ENCODE measurements around the gene NMNAT1.
A peak's percentile ranks its signal among the peaks of the same experiment; 100 is the strongest.
"Not testable (repeated sequence)": the region's sequence is repeated elsewhere in the genome, so short reads cannot be mapped to it uniquely, and the experiment has no call there.

NMNAT1 gene

DNA sequence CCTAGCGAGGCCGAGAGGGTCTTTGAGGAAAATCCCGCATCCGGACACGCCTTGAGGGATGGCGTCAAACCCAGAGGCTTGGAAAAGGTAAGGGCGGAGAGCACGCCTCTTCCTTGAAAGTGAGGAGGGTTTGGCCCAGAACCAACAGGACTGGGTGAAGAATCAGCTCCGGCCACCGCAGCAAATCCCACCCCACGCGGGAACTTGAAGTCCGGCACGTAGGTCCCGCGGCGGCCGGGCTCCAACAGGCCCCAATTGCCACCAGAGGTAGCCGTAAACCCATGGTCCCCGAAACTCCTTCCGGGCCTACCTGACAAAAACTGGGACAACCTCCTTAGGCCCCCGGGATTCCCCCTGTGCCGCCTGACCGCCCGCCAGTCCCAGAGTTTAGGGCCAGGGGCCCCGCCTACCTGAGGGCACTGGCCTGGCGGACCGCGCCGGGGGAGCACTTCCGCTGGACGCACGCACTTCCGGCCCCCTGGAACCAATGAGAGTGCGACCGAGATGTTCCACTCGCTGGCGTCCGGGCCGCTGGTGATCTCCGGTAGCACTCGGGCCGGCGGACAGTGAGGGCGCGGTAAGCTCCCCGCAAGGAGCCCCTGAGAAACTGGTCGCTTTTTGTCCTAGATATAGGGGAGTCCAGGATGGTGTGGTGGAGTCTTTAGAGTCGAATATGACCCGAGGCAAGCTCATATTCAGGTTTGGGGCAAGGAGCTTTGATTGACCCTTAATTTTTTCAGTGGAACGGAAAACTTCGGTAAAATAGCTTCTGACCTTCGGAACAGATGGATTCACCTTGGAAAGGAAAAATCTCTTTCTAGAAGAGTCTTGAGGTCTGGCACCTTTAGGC, at the start of gene NMNAT1, which contains the start of gene LZIC:
Gene NMNAT1 (plus strand): TSS at position 537 of the 850 bp plus-strand sequence. CDS start 28,599 bp downstream, outside the sequence.
Gene LZIC (minus strand): TSS at position 453 of the 850 bp plus-strand sequence. CDS start 6,772 bp downstream, outside the sequence.
- DNase-seq = peak; percentile 50

DNA sequence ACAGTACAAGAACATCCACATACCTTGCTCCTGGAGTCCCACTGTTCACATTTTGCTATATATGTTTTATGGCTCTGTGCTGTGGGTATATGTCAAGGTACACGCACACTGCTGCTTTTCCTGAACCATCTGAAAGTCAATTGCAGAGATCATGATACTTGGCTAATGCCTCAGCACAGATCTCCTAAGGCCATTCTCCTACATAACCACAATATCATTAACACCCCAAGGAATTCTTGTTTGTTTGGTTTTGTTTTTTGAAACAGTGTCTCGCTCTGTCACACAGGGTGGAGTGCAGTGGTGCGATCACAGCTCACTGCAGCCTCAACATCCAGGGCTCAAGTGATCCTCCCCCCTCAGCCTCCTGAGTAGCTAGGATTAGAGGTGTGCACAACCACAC, 49.2 kb upstream of the NMNAT1 start:
- no peak for DNase-seq

- DNase-seq = peak; percentile 90
Measured at GRCh38 chr1:9900142-9901043, 42.9 kb upstream of the NMNAT1 start.

- no peak for DNase-seq
Measured at GRCh38 chr1:9901148-9902059, 41.9 kb upstream of the NMNAT1 start.

DNA sequence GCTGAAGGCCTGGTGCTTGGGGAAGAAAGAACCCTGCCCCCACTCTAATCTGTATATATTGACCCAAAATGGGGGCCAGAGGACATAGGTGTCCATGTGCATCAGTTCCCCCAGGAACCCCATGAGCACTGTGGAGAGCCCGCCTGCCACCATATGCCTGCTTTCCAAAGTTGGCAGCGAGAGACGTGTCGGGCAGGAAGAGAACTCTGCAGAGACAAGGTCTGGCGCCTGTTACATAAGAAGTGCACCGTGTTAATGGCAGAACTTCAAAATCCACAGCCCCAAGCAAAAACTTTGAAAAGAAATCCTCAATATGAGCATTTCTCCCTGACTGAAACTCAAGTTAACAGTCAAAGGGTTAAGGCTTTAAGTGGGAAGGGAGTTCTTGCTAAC, 41.2 kb upstream of the NMNAT1 start:
- no peak for DNase-seq

- DNase-seq = no peak
Measured at GRCh38 chr1:9903801-9904527, 39.3 kb upstream of the NMNAT1 start.

- no peak for DNase-seq
Measured at GRCh38 chr1:9904596-9904995, 38.7 kb upstream of the NMNAT1 start.

DNA sequence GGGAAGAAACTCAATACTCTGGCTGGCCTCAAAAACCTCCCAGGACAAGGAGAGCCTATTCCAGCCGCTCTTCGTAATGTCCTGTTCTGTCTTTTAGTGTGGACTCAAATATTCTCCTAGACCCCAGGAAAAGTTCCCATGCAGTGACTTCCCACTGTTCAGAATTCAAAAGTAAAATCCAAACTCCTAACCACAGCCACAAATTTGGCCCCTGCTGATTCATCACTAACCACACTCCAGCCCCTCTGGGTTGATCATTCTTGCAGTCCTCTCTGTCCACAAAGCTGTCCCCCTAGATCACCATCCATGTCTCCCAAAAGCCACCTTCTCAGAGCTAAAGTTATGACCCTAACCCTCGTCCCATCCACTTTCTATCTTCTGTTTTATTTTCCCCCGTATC, 38.3 kb upstream of the NMNAT1 start:
- no peak for DNase-seq

GRCh38 chr1:9906466-9906865, 36.8 kb upstream of the NMNAT1 start:
- DNase-seq = no peak

GRCh38 chr1:9907441-9907840, 35.8 kb upstream of the NMNAT1 start:
- no peak for DNase-seq

DNA sequence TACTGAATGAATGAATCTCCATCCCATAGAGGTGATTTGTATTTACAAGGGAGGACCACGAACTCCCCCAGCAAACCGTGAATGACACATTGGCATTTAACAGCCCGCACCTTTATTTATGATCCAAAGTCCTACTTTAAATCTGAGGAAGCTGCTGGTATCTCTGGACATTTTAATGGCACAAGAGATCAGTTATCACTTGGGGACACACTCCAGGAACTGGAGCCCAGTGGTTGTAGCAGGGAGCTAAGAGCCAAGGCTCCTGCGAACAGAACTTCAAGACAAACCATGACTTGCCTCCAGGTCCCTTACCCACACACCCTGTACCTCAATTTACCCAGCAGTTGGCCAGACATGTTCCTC, 34.4 kb upstream of the NMNAT1 start:
- DNase-seq = no peak

DNA sequence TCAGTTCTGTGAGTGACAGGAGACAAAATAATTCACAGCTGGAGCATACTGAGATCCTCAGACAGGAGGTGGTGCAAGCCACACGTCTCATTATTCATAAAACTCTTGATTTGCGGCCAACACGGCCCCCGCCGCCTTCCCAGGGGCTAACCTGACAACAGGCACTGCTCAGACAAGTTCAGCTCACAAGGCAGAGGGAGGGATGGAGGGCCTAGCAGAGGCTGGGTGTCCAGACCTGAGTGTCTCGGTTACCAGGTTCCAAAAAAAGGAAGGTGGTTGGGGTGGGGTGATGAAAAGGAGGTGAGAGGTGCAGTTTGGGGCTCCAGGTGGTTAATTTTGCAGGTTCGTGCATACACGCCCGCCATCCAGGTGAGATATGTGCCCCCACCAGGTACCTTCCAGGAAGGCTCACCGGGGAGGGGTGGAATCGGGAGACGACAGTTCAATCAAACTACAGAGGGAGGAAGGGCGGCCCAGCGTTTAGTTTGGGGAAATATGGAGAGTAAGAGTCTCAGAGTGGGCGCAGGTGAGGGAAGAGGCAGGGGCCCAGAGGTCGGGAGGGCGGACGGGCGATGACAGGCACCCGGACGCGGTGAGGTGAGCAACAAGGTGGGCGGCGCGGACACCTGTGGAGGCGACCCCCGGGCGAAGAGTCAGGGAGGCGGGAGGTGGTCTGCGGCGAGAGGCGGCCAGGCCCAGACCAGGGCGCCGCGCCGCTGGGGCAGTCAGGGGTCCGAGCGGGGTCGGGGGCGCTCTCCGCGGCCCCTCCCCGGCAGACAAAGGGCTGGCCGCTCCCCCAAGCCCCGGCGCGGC, 33.8 kb upstream of the NMNAT1 start:
- no peak for DNase-seq

- no peak for DNase-seq
Measured at GRCh38 chr1:9910076-9910422, 33.2 kb upstream of the NMNAT1 start, which contains the start of gene CTNNBIP1. Gene CTNNBIP1, minus strand, starts transcription at chr1:9910269. Its CDS starts 38,205 bp downstream, at chr1:9872064.

DNA sequence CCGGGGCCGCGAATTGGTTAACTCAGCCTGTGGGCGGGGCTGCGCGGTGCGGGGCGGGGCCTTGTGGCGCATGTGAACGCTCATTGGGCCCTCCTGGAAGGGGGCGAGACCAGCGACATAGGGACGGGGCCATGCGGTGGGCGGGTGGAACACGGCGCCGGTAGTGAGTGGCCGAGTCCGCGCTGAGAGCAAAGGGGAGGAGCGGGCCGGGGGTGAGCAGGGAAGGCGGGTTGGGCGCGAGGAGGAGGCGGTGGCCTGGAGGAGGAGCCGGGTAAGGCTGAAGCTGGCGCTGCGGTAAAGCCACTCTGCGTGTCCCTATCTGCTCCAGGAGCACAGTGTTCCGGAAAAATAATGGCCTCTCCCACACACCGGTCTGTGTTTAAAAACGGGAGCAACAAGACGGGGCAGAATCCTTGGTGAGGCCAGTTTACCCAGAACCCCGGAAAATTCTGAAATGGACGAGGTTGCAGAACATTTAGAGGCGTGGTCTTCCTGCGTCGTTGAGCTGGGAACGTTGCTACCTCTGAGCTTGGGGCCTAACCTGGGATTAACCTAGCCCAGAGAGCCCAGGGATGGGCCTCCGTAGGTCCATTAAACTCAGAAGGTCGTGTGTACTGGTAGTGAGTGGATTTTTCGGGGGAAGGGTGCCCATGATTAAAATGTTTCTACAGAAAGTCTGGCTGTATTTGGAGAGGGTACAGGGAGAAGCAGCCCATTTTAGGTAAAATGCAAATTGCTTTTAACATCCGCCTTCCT, 32.7 kb upstream of the NMNAT1 start:
- peak; percentile 86 for DNase-seq

- DNase-seq = no peak
Measured at GRCh38 chr1:9912264-9912936, 30.9 kb upstream of the NMNAT1 start.

DNA sequence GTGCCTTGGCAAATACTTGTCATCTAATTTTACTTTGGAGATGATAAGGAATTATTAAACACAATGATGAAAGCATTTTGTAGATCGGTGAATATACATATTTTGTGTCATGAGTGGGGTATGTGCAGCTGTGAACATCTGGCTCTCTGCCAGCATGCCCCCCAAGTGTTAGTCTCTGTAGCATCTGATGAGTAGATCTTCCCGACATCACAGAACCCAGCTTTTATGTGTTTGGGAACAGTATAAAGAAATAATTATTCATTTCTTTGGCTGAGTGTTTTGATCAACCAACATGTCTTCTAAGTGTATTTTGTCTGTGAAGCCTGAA, 28.7 kb upstream of the NMNAT1 start:
- no peak for DNase-seq

DNA sequence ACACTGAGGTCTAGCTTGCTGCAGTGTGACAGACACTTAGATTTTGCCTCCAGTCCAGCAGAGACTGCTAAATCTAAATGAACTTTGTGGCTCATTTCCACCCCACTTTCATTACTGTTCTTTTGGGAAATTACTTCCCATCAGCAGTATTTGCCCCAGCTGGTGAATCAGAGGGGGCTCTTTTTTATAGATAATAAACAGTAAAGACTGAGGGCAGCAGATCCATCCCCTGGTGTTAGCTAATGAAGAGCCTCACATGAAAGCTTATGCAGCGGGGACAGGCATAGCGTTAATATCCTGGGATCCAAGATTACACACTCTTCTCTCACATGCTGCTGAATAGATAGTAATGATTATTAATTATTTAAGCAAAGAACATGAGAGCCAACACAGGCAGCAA, 26.8 kb upstream of the NMNAT1 start:
- no peak for DNase-seq

DNA sequence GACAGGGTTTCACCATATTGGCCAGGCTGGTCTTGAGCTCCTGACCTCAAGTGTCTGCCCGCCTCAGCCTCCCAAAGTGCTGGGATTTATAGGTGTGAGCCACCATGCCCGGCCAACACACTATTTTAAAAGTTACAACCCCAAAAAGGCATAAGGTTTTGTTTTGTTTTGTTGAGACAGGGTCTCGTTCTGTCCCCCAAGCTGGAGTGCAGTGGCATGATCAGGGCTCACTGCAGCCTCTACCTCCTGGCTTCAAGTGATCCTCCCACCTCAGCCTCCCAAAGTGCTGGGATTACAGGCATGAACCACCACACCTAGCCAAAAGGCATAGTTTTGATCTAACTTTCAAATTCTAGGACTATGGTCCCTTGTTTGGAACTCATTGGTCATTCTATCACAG, 25.8 kb upstream of the NMNAT1 start:
- not testable (repeated sequence) for DNase-seq

- DNase-seq = no peak
Measured at GRCh38 chr1:9917901-9918300, 25.4 kb upstream of the NMNAT1 start.

DNA sequence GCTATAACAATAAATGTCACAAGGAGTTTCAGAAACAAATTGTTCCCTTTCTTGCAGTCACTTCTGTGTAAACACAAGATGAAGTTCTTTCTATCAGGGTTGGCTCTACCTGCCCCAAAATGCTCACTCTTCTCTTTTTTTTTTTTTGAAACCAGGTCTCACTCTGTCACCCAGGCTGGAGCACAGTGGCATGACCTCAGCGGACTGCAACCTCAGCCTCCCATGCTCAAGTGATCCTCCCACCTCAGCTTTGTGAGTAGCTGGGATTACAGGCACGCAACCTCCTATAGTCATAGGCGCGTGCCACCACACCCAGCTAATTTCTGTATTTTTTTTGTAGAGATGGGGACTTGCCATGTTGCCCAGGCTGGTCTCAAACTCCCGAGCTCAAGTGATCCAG, 22.7 kb upstream of the NMNAT1 start:
- no peak for DNase-seq

All from NCI-H187 treated with DMSO at 0.1 percent for 48 hours (cell line).